IMR-90 (cell line): Measurements from ENCODE around the gene HS6ST3. TPM values are rescaled to one million over a fixed set of nuclear protein-coding genes. Genes with fewer than 3 reads are reported as not detected.

Experiments
- ATAC-seq: fragments of 200-7000 bp; cut with Tn5 transposase; 2 replicates; pipeline ENCODE4 v1.9.1; 2020; ENCODE audit warnings: low read depth, mild to moderate bottlenecking, moderate library complexity
- BruUV-seq: library from RNA; stranded (reverse); fragments of 400-500 nt; replicated peaks from 2 replicates; lab custom pipeline; 2021; lab: Mats Ljungman, UMichigan
- CTCF ChIA-PET: fragments of 300-600 bp; formaldehyde crosslinking; extraction: SDS; loops from one replicate; lab custom pipeline; 2021; ENCODE audit warnings: antibody characterized with exemption; lab: Yijun Ruan, JAX
- POLR2A ChIA-PET: fragments of 300-600 bp; sonication (Branson Sonifier 250); formaldehyde crosslinking; loops from one replicate; lab custom pipeline; 2022; ENCODE audit warnings: antibody characterized with exemption; ENCODE audit not compliant: unreplicated experiment; lab: Charles Lee
- DNase-seq: peaks from one replicate; pipeline ENCODE4 v3.0.0; 2013
- H2AFZ ChIP-seq: replicated peaks from 2 replicates; pipeline ENCODE3; 2013; ENCODE audit warnings: low read length, mild to moderate bottlenecking; ENCODE audit not compliant: poor library complexity
- H2AK5ac ChIP-seq: 2 replicates; pipeline ENCODE4 v1.6.1; 2013; ENCODE audit warnings: low read depth, low read length, inconsistent platforms
- H2AK9ac ChIP-seq: replicated peaks from 2 replicates; pipeline ENCODE3; 2013; ENCODE audit warnings: mild to moderate bottlenecking, low read depth, low read length, moderate library complexity; ENCODE audit not compliant: poor library complexity
- H2BK120ac ChIP-seq: 2 replicates; pipeline ENCODE4 v1.6.1; 2013; ENCODE audit warnings: low read depth, low read length, inconsistent platforms
- H2BK15ac ChIP-seq: 3 replicates; pipeline ENCODE4 v1.6.1; 2013; ENCODE audit warnings: low read depth, low read length, inconsistent platforms
- H2BK20ac ChIP-seq: 2 replicates; pipeline ENCODE4 v1.6.1; 2013; ENCODE audit warnings: low read depth, mild to moderate bottlenecking, inconsistent platforms, low read length, moderate library complexity
- H2BK5ac ChIP-seq: 2 replicates; pipeline ENCODE4 v1.6.1; 2013; ENCODE audit warnings: mild to moderate bottlenecking, low read depth, low read length, inconsistent platforms; ENCODE audit not compliant: poor library complexity, severe bottlenecking
- H3K14ac ChIP-seq: replicated peaks from 2 replicates; pipeline ENCODE4 v1.6.1; 2013; ENCODE audit warnings: low read depth, low read length, inconsistent platforms
- H3K18ac ChIP-seq: 2 replicates; pipeline ENCODE4 v1.6.1; 2013; ENCODE audit warnings: low read depth, low read length, control low read depth
- H3K23ac ChIP-seq: 2 replicates; pipeline ENCODE4 v1.6.1; 2013; ENCODE audit warnings: low read depth, low read length, inconsistent platforms
- H3K27ac ChIP-seq: 2 replicates; pipeline ENCODE4 v1.5.1; 2013; ENCODE audit warnings: mild to moderate bottlenecking, control low read depth, low read length; ENCODE audit not compliant: insufficient read depth
- H3K27me3 ChIP-seq: 2 replicates; pipeline ENCODE4 v1.6.1; 2013; ENCODE audit warnings: low read length; ENCODE audit not compliant: control insufficient read depth, insufficient read depth
- H3K36me3 ChIP-seq: 2 replicates; pipeline ENCODE4 v1.6.1; 2013; ENCODE audit warnings: low read length, mixed read lengths; ENCODE audit not compliant: control insufficient read depth, insufficient read depth
- H3K4ac ChIP-seq: 2 replicates; pipeline ENCODE4 v1.6.1; 2013; ENCODE audit warnings: low read depth, low read length, inconsistent platforms
- H3K4me1 ChIP-seq: 2 replicates; pipeline ENCODE4 v1.6.1; 2013; ENCODE audit warnings: low read length, mixed read lengths; ENCODE audit not compliant: control insufficient read depth, insufficient read depth
- H3K4me2 ChIP-seq: 2 replicates; pipeline ENCODE4 v1.6.1; 2013; ENCODE audit warnings: low read depth, mild to moderate bottlenecking, control low read depth, low read length, moderate library complexity
- H3K4me3 ChIP-seq: 2 replicates; pipeline ENCODE4 v1.5.1; 2013; ENCODE audit warnings: low read depth, mild to moderate bottlenecking, control low read depth, low read length, moderate library complexity; ENCODE audit not compliant: insufficient read depth
- H3K56ac ChIP-seq: 2 replicates; pipeline ENCODE4 v1.6.1; 2013; ENCODE audit warnings: low read length, inconsistent platforms; ENCODE audit not compliant: insufficient read depth; ENCODE audit errors: extremely low read depth
- H3K79me1 ChIP-seq, 2 experiments: 2 replicates each; pipeline ENCODE4 v1.6.1; 2013; ENCODE audit warnings: low read length in 2 of 2, inconsistent platforms in 1 of 2, low read depth in 1 of 2
- H3K9ac ChIP-seq: 2 replicates; pipeline ENCODE4 v1.6.1; 2013; ENCODE audit warnings: low read depth, low read length, control low read depth
- H3K9me1 ChIP-seq: 2 replicates; pipeline ENCODE4 v1.6.1; 2013; ENCODE audit warnings: low read length, inconsistent platforms; ENCODE audit not compliant: insufficient read depth
- H3K9me3 ChIP-seq: 2 replicates; pipeline ENCODE4 v1.6.1; 2013; ENCODE audit warnings: low read length; ENCODE audit not compliant: control insufficient read depth, insufficient read depth
- H4K20me1 ChIP-seq: 2 replicates; pipeline ENCODE4 v1.6.1; 2013; ENCODE audit warnings: low read length, inconsistent platforms; ENCODE audit not compliant: insufficient read depth
- H4K5ac ChIP-seq: 2 replicates; pipeline ENCODE4 v1.6.1; 2013; ENCODE audit warnings: mild to moderate bottlenecking, low read depth, low read length, control low read depth
- H4K8ac ChIP-seq, 2 experiments: 2 replicates each; pipeline ENCODE4 v1.6.1; 2013; ENCODE audit warnings: low read depth in 2 of 2, low read length in 2 of 2, control low read depth in 1 of 2, inconsistent platforms in 1 of 2
- H4K91ac ChIP-seq: 2 replicates; pipeline ENCODE4 v1.6.1; 2013; ENCODE audit warnings: low read depth, low read length, inconsistent platforms; ENCODE audit not compliant: insufficient read depth
- BHLHE40 ChIP-seq: fragments of 150-350 bp; IDR thresholded peaks from 2 replicates; pipeline ENCODE4 v1.6.1; 2016; ENCODE audit warnings: mild to moderate bottlenecking, low read depth, low read length
- CHD1 ChIP-seq: IDR thresholded peaks from 2 replicates; pipeline ENCODE4 v1.6.1; 2012; ENCODE audit warnings: low read depth, low read length, improper control_type of control experiment
- MAFK ChIP-seq: IDR thresholded peaks from 2 replicates; pipeline ENCODE4 v1.6.1; 2012; ENCODE audit warnings: low read depth, low read length, improper control_type of control experiment
- RFX5 ChIP-seq: IDR thresholded peaks from 2 replicates; pipeline ENCODE4 v1.8.0; 2012; ENCODE audit warnings: low read depth, mild to moderate bottlenecking, low read length, moderate library complexity
- WGBS, 2 experiments: methylation state at CpG; one replicate each; pipeline versions ENCODE4 v1.1.5 to v1.1.7; 2013; ENCODE audit warnings: missing lambda C conversion rate in 2 of 2; ENCODE audit not compliant: insufficient read length in 1 of 2; ENCODE audit errors: extremely low coverage in 2 of 2; 5-methylcytosine and 5-hydroxymethylcytosine counted together
- dilution Hi-C: fragments of 300-500 bp; cut with HindIII; formaldehyde crosslinking; loops from one replicate; pipeline ENCODE4 v1.14.3; 2018; ENCODE audit warnings: low sequenced_read_pairs; ENCODE audit not compliant: unreplicated experiment
- in situ Hi-C: fragments of 300-500 bp; cut with MboI; formaldehyde crosslinking; loops from 3 replicates; pipeline ENCODE4 v1.14.3; 2019; ENCODE audit warnings: low sequenced_read_pairs, inconsistent platforms, mixed read lengths
- intact Hi-C: fragments of 100-400 bp; cut with micrococcal nuclease; formaldehyde crosslinking; loops from 2 replicates; pipeline ENCODE4 v1.10.0; 2022
- polyA plus RNA-seq, 3 experiments: library from polyadenylated mRNA; depleted of rRNA; stranded (reverse); fragments of >200 nt; gene quantifications; 2 replicates each; pipeline ENCODE4 v1.2.3, GENCODE V29; 2012; ENCODE audit warnings: low replicate concordance in 1 of 3
- total RNA-seq: library from RNA; depleted of rRNA; stranded (reverse); fragments of >200 nt; gene quantifications from 2 replicates; pipeline ENCODE4 v1.2.3, GENCODE V29; 2012

The HS6ST3 gene
- total and polyA plus RNA-seq, 2 of the 4 experiments (the other 2 are of a cell fraction), result not detected

- Histone ChIP-seq H2BK15ac (no peak overlapping the region), H3K18ac (no peak overlapping the region), H3K27ac (no peak overlapping the region), H2BK5ac (no peak overlapping the region), H3K56ac (no peak overlapping the region), H2BK120ac (no peak overlapping the region), H3K14ac (no peak overlapping the region), H3K36me3 (no peaks in the 10 kb centered on the region), H4K20me1 (no peaks in the 10 kb centered on the region), H2AK5ac (no peak overlapping the region), H3K4me3 (no peak overlapping the region), H4K5ac (no peak overlapping the region), H4K91ac (no peak overlapping the region), H3K4ac (no peak overlapping the region), H3K9me3 (no peaks in the 10 kb centered on the region; the same call in none of the 2 replicates), H3K9ac (no peak overlapping the region), H2BK20ac (no peak overlapping the region), H3K23ac (no peak overlapping the region), H3K4me2 (no peak overlapping the region), H3K79me1 (no peaks in the 10 kb centered on the region), H2AK9ac (no peak overlapping the region), H4K8ac (no peak overlapping the region), H3K27me3 (no peaks in the 10 kb centered on the region), H3K9me1 (no peaks in the 10 kb centered on the region), H2AFZ (no peak overlapping the region), H3K4me1 (no peaks in the 10 kb centered on the region)
- TF ChIP-seq MAFK (no peak), CHD1 (no peak), RFX5 (no peak), BHLHE40 (no peak)
- no peak for ATAC-seq
- ChIA-PET CTCF (no interaction called here), POLR2A (no interaction called here)
- WGBS, 2 experiments, result no CpG with 5 or more reads among the region's 4 CpGs
- no peak for DNase-seq
- intact Hi-C loops (no loop called here), dilution Hi-C loops (no loop called here), in situ Hi-C loops (no loop called here)
- BruUV-seq, result no TSS peak
Observed at GRCh38 chr13:96781141-96781540, 691.2 kb downstream of the HS6ST3 start.
